Fibroblast of peridontal ligament (primary cell): ENCODE measurements around the gene ATXN7.

Experiments used
- DNase-seq: peaks from one replicate; pipeline ENCODE4 v3.0.0-alpha.2; 2010; ENCODE audit errors: extremely low read depth

ATXN7 gene

GRCh38 chr3:64019271-64019670 lies 155.6 kb downstream of the ATXN7 start:
- DNase-seq = no peak

GRCh38 chr3:64019879-64020278 lies 156.2 kb downstream of the ATXN7 start:
- DNase-seq = no peak

GRCh38 chr3:64021922-64022321 lies 158.3 kb downstream of the ATXN7 start:
- no peak for DNase-seq

DNA sequence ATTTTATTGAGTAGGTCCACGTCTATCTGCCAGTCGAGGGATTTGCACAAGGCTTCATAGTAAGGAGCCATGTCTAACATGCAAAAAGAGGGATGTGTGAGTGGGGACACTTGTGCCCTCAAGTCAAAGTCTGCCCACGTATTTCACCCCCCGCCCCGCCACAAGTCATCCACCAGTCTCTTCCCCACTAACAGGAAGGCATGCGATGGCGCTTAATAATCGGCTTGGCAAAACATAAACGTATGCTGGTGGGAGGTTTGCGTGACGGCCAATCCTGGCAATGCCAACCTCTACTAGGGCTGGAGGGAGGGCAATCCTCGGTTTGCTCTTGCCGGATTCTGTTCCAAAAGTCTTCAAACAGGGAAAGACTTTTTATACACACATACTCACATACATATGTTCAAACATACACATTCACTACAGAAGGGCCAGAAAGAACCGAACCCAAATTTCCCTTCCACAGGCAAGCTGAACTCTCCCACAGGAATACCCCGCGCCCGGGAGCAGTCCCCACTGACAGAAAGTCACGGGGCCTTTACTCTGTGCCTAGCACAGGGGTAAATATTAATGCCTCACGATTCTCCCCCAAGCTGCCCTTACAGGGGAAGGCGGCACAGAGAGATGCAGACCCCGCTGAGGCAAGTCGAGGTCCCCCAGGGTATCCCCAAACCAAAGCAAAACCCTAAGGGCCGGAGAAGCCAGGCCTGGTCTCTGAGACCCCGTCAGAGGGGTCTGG lies 159.0 kb downstream of the ATXN7 start:
- peak; percentile 26 for DNase-seq

- DNase-seq = peak; percentile 78
Observed at GRCh38 chr3:64023187-64023860, 159.7 kb downstream of the ATXN7 start, which contains the start of gene PSMD6. PSMD6 (minus strand) TSS chr3:64023494; CDS start chr3:64023419, 75 bp downstream.

- DNase-seq = peak; percentile 35
Observed at GRCh38 chr3:64023861-64024223, 160.2 kb downstream of the ATXN7 start.

GRCh38 chr3:64026346-64026745 lies 162.7 kb downstream of the ATXN7 start:
- DNase-seq = no peak

DNA sequence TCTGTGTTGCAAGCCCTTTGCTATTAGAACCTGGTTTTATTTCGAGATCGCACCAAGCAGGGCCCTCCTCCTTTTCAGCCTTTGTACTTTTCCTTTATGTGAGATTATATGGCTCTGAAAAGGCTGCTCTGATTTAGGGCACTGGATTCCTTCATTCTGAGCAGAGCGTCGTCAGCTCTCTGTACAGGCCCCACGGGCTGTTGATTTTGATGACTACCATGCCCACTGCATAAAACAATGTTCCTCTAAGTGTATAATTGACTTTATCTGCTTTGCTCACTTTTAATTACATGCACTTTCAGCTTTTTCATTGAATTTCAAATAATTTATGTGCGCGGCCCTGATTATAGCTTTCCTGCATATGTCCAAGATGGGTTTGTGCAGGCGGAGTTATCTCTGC lies 164.0 kb downstream of the ATXN7 start:
- DNase-seq = no peak

DNA sequence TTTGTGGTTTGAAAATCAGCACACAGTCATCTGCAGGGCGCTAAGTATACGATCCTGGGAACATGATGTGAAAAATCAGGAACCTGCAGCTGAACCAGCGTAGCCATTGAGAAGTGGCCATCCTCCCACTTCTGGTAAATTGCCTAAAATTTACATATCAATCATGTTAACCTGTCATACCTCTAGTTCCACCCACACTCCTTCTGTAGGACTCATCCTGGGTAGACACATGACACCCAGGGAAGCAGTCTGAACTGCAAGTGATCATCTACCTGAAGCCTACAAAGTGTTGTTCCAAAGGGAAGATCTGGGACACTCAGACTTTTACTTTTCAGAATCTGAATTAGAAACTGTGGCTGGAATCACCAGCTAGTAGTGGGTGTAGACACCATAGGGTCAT lies 165.1 kb downstream of the ATXN7 start:
- DNase-seq = no peak

DNA sequence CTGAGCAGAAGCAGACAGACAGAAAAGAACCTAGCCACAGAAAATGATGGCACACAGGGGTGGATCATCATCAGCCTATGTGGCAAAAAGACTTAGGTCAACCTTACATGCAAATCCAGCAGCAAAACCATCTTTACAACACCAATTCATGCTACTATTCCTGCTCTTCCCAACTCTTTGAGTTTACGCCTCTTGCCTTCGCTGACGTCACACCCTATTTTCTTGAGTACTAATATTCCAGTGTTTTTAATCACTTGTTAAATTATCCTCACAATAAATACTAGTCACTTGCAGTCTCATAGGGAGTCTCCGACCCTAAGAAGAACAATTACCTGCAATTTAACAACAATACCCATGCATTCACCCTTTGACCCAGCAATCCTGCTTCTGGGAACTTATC lies 165.6 kb downstream of the ATXN7 start:
- no peak for DNase-seq

DNA sequence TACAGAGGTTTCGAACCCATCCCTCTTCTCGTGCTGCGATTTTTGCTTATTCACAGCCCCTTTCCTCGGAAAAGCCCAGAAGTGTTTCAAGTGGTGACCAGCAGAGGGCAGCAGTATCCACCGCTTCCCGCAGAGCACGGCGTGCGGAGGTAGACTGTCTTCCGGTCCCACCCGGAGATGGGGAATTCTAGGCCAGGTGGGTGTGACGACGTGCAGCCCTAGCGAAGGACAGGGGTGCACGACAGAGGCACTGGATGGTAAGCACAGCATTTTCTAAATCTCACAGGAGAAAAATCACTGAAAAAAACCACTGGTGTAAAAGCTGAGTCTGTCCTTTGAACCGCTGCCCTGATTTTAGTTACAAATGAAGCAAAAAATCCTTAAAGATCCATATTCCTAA lies 167.1 kb downstream of the ATXN7 start:
- peak; percentile 65 for DNase-seq

DNA sequence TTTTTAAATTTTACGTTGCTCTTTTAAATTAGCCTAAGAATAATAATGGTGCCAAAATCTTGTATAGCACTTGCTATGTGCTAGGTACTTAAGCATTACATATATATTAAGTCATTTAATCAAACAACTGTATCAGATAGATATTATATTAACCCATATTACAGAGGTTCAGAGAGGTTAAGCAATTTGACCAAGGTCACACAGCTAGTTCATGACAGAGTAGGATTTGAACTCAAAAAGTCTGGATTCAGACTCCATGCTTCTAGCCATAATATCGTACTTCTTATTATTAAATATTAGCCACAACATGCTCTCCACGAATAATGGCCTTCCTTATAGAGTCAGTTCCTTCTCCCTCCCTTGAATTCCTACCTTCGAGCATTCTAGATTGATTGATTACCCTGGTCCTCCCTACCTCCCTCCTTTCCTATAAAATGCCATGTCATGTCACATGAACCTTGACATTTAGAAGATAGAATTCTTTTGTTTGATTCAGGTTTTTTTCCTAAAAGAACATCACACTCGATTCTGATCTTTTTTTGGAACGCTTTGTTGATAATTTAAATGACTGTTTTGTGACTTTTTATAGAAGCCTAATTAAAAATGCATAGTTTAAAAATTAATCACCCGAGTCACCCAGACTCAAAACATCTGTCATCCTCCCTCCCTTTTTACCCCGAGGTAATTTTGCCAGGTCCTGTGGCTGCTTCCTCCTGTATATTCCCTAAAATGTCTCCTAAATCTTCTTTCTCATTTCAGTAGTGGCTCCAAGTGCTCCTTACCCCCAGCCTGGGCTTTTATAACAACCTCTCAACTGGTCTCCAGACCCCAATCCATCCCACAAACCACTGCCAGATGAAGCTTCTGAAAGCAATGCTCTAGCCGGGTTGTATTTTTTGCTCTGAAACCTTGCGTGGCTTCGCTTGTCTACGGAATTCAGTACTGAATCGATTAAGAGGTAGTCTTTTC lies 168.2 kb downstream of the ATXN7 start:
- DNase-seq = no peak

- DNase-seq = no peak
Observed at GRCh38 chr3:64033069-64033468, 169.4 kb downstream of the ATXN7 start.

DNA sequence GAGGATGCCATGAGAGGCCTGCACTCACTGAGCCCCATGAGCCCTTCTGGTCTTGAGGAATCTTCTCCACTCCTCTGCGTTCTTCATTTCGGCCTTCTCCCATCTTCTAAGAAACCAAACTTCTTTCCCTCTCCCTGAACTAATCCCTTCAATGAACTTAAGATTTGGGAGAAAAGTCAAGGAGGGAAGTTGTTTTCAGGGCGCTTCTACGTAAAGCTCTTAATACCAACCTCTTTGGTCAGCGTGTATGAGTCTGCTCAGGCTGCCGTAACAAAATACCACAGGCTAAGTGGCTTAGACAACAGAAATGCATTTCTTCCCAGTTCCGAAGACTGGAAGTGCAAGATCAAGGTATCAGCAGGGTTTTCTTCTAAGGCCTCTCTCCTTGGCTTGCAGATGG lies 173.4 kb downstream of the ATXN7 start:
- DNase-seq = no peak

DNA sequence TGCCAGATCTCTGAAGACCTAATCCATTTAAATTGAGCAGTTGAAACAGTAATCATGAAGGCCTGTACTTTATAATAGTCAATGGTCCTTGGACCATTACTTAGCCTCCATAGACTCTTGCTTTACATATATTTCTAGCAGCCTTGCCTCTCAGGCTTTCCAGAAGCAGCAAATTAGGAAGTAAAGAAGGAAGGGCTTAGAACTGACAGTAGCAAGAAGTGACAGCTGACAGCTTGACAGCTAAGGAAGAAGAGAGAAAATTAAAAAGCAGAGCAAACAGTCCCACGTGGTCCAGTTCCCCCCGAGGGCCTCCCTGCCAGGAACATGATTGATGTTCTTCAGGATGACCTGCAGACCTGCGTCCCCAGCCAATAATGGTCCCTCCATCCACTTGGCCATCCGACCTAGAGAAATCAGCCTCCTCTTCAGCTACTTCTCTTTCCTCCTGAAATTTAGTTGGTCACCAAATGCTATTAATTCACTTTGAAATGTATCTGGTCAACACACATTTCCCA lies 174.6 kb downstream of the ATXN7 start:
- no peak for DNase-seq

GRCh38 chr3:64039332-64039731 lies 175.7 kb downstream of the ATXN7 start:
- DNase-seq = no peak

- no peak for DNase-seq
Observed at GRCh38 chr3:64039981-64040733, 176.5 kb downstream of the ATXN7 start.

- no peak for DNase-seq
Observed at GRCh38 chr3:64042952-64043351, 179.3 kb downstream of the ATXN7 start.

DNA sequence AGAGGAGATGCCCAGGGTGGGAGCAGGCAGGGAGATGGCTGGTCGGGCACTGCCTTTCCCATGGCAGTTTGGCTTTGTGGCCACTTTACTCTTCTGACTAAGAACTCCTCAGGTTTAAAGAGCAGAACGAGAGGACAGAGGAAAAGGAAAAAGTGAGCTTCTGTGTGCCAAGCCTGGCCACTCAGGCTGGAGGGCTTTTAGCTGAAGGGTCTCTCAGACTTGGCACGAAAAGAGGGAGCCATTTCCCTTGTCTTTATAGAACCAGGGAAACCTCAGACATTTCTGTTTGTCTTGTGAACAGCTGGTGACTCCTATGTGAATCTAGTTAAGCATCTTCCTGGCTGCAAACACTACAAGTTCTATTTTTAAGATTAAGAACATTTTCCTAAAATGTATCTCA lies 182.9 kb downstream of the ATXN7 start:
- no peak for DNase-seq

- DNase-seq = no peak
Observed at GRCh38 chr3:64046996-64047594, 183.4 kb downstream of the ATXN7 start.

- DNase-seq = peak; percentile 34
Observed at GRCh38 chr3:64047787-64048186, 184.1 kb downstream of the ATXN7 start.
